ENCODE measurements around the gene COL5A1.
A peak's percentile ranks its signal among the peaks of the same experiment; 100 is the strongest.

Gene COL5A1

DNA sequence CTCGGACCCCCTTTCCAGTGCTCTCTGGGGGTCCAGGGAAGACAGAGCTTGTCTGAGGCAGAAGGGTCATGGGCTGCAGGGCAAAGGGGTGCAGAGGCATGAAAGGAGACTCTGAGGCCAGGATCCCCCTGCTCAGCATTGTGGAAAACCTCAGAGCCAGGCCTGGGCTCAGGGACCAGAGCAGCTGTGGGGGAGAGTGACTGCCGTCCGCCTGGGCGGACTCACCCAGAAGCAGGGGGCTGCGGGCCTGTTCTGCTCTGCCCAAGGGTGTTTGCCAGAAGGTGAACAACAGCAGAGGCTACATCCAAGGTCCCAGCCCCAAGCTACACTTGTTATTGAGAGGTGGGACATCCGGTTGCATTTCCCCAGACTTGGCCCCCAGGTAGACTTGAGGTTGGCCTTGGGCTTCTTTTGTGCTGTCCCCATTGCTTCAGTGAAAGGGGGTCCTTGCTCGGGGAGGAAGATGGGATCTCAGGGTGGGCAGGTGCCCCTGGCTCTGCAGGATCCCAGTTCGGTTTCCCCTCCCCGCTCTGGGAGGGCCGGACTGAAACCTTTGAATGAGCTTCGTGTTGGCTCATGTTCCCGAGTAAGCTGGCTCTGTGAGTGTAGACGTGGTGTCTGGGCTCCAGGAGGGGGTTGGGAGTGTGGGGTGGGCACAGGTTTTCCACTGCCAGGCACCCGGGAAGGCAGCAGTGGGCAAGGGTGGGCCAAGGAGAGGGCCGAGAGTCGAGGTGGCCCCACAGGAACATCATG lies 92.1 kb downstream of the COL5A1 start:
- no peak for ATAC-seq
- TF ChIP-seq ZFP3 (CRISPR knock-in tag; IDR thresholded peaks at IDR 0.05) (no peak), ZNF70 (CRISPR knock-in tag; IDR thresholded peaks at IDR 0.05) (no peak), ESRRG (CRISPR knock-in tag; IDR thresholded peaks at IDR 0.05) (no peak), ARNTL (CRISPR knock-in tag; IDR thresholded peaks at IDR 0.05; ENCODE audit: borderline replicate concordance, low read depth) (no peak), RARB (CRISPR knock-in tag; IDR thresholded peaks at IDR 0.05) (no peak), TOX (CRISPR knock-in tag; IDR thresholded peaks at IDR 0.05; ENCODE audit: borderline replicate concordance) (no peak), ZFP30 (CRISPR knock-in tag; IDR thresholded peaks at IDR 0.05) (no peak), OSR1 (CRISPR knock-in tag; IDR thresholded peaks at IDR 0.05) (no peak), ZNF8 (CRISPR knock-in tag; IDR thresholded peaks at IDR 0.05) (no peak), BACH2 (CRISPR knock-in tag; IDR thresholded peaks at IDR 0.05; ENCODE audit: borderline replicate concordance) (no peak), PPARA (CRISPR knock-in tag; IDR thresholded peaks at IDR 0.05; ENCODE audit: borderline replicate concordance) (no peak), SNAI2 (CRISPR knock-in tag; IDR thresholded peaks at IDR 0.05) (no peak)
- TF ChIP-seq, protein P1, sequence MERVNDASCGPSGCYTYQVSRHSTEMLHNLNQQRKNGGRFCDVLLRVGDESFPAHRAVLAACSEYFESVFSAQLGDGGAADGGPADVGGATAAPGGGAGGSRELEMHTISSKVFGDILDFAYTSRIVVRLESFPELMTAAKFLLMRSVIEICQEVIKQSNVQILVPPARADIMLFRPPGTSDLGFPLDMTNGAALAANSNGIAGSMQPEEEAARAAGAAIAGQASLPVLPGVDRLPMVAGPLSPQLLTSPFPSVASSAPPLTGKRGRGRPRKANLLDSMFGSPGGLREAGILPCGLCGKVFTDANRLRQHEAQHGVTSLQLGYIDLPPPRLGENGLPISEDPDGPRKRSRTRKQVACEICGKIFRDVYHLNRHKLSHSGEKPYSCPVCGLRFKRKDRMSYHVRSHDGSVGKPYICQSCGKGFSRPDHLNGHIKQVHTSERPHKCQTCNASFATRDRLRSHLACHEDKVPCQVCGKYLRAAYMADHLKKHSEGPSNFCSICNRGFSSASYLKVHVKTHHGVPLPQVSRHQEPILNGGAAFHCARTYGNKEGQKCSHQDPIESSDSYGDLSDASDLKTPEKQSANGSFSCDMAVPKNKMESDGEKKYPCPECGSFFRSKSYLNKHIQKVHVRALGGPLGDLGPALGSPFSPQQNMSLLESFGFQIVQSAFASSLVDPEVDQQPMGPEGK (CRISPR knock-in tag; IDR thresholded peaks at IDR 0.05; ENCODE audit: borderline replicate concordance) = no peak
- TF ChIP-seq, protein P2, sequence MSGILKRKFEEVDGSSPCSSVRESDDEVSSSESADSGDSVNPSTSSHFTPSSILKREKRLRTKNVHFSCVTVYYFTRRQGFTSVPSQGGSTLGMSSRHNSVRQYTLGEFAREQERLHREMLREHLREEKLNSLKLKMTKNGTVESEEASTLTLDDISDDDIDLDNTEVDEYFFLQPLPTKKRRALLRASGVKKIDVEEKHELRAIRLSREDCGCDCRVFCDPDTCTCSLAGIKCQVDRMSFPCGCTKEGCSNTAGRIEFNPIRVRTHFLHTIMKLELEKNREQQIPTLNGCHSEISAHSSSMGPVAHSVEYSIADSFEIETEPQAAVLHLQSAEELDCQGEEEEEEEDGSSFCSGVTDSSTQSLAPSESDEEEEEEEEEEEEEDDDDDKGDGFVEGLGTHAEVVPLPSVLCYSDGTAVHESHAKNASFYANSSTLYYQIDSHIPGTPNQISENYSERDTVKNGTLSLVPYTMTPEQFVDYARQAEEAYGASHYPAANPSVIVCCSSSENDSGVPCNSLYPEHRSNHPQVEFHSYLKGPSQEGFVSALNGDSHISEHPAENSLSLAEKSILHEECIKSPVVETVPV (CRISPR knock-in tag; IDR thresholded peaks at IDR 0.05) = no peak
- TF ChIP-seq, protein P3, sequence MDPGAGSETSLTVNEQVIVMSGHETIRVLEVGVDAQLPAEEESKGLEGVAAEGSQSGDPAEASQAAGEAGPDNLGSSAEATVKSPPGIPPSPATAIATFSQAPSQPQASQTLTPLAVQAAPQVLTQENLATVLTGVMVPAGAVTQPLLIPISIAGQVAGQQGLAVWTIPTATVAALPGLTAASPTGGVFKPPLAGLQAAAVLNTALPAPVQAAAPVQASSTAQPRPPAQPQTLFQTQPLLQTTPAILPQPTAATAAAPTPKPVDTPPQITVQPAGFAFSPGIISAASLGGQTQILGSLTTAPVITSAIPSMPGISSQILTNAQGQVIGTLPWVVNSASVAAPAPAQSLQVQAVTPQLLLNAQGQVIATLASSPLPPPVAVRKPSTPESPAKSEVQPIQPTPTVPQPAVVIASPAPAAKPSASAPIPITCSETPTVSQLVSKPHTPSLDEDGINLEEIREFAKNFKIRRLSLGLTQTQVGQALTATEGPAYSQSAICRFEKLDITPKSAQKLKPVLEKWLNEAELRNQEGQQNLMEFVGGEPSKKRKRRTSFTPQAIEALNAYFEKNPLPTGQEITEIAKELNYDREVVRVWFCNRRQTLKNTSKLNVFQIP (CRISPR knock-in tag; IDR thresholded peaks at IDR 0.05; ENCODE audit: borderline replicate concordance, low read depth) = no peak
- TF ChIP-seq, protein P4, sequence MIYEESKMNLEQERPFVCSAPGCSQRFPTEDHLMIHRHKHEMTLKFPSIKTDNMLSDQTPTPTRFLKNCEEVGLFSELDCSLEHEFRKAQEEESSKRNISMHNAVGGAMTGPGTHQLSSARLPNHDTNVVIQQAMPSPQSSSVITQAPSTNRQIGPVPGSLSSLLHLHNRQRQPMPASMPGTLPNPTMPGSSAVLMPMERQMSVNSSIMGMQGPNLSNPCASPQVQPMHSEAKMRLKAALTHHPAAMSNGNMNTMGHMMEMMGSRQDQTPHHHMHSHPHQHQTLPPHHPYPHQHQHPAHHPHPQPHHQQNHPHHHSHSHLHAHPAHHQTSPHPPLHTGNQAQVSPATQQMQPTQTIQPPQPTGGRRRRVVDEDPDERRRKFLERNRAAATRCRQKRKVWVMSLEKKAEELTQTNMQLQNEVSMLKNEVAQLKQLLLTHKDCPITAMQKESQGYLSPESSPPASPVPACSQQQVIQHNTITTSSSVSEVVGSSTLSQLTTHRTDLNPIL (CRISPR knock-in tag; IDR thresholded peaks at IDR 0.05; ENCODE audit: low read depth) = no peak

DNA sequence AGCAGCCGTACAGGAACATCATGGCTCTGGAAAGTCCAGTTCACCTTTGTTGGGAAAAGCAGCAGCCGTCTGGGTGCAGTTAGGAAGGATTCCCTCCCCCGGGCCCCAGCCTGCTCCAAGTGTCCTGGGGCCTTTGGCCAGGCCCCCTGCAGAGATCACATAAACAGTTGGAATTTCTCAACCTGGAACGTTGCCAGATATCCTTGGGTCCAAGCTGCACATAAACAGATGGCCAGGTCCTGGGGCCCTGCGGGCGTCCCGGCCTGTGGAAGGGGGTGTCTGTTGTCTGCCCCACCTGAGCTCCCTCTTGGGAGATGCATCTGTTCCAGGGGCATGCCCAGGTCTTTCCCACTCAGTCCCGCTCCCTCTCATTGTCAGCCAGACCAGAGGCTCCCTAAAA lies 92.7 kb downstream of the COL5A1 start:
- ATAC-seq = peak; percentile 13; the same call in 2 of the 3 replicates
- TF ChIP-seq TCF4 (CRISPR knock-in tag; IDR thresholded peaks at IDR 0.05; ENCODE audit: borderline replicate concordance) (no peak), SNAI2 (CRISPR knock-in tag; IDR thresholded peaks at IDR 0.05) (no peak), ISL1 (CRISPR knock-in tag; IDR thresholded peaks at IDR 0.05) (no peak), ZC3H10 (CRISPR knock-in tag; IDR thresholded peaks at IDR 0.05) (no peak), ZNF565 (CRISPR knock-in tag; conservative IDR thresholded peaks at IDR 0.05; ENCODE audit: low read depth) (no peak), BACH2 (CRISPR knock-in tag; IDR thresholded peaks at IDR 0.05; ENCODE audit: borderline replicate concordance) (no peak)

DNA sequence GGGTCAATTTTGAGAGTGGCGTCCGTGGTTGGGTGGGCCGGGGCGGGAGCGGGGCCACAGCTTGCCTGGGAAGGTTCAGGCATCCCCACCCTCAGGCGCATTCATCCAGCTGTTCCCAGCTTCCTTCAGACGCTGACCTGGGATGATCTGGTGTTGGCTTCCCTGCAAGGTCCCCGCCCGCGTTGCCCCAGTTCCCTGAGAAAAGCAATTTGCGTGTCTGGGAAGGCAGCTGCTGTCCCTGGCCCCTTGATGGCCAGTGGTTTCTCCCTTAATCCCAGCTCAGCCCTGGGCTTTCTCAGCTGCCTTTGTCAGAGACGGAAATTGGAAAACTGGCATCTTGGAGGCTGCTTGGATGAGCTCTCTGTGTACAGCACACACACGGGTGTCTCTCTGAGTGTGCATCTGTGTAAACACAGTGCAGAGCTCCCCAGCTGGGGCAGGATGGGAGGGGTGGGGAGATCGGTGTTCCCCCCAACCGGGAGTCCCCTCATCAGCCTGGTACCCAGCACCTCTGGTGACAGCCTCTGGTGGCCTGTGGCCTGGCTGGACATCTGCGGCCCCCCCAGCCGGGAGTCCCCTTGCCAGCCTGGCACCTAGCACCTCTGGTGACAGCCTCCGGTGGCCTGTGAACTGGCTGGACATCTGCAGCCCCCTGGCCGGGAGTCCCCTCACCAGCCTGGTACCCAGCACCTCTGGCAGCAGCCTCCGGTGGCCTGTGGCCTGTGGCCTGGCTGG lies 94.0 kb downstream of the COL5A1 start:
- no peak for TF ChIP-seq ZFP30 (CRISPR knock-in tag; IDR thresholded peaks at IDR 0.05)
- TF ChIP-seq, protein P3 (CRISPR knock-in tag; IDR thresholded peaks at IDR 0.05; ENCODE audit: borderline replicate concordance, low read depth) = no peak
- TF ChIP-seq ARNTL (CRISPR knock-in tag; IDR thresholded peaks at IDR 0.05; ENCODE audit: borderline replicate concordance, low read depth) = no peak
- no peak for TF ChIP-seq BACH2 (CRISPR knock-in tag; IDR thresholded peaks at IDR 0.05; ENCODE audit: borderline replicate concordance)
- no peak for TF ChIP-seq CSDC2 (CRISPR knock-in tag; IDR thresholded peaks at IDR 0.05)
- no peak for TF ChIP-seq ISL1 (CRISPR knock-in tag; IDR thresholded peaks at IDR 0.05)
- no peak for ATAC-seq

All from SK-N-SH treated with all-trans-retinoic acid at 6 μM for 48 hours (cell line).